ENCODE results near the gene GRB2.
A peak's percentile ranks its signal among the peaks of the same experiment; 100 is the strongest.
"Not testable (repeated sequence)": the region's sequence is repeated elsewhere in the genome, so short reads cannot be mapped to it uniquely, and the experiment has no call there.

GRB2 gene

GRCh38 chr17:75307957-75308731, 97.3 kb downstream of the GRB2 start:
- no peaks in the 10 kb centered on the region for H3K27me3 ChIP-seq (ENCODE audit: insufficient read depth, low read depth, severe bottlenecking)

GRCh38 chr17:75301502-75302206, 103.8 kb downstream of the GRB2 start:
- Histone ChIP-seq H3K9me3 (ENCODE audit: severe bottlenecking) (peaks cover 3% of the 10 kb centered on the region), H3K36me3 (no peaks in the 10 kb centered on the region), H3K27ac (no peak overlapping the region), H3K4me3 (ENCODE audit: low read depth, low read length) (no peak overlapping the region), H3K27me3 (ENCODE audit: insufficient read depth, low read depth, severe bottlenecking) (no peaks in the 10 kb centered on the region)
- TF ChIP-seq CTCF (IDR thresholded peaks at IDR 0.05; ENCODE audit: low read depth, low read length) = no peak
- no peak for DNase-seq

More at GRCh38 chr17:75307957-75308731, 97.3 kb downstream of the GRB2 start:
- Histone ChIP-seq H3K9me3 (ENCODE audit: severe bottlenecking) (no peaks in the 10 kb centered on the region), H3K36me3 (no peaks in the 10 kb centered on the region), H3K27ac (peak overlapping the region; percentile 22; the same call in 1 of the 2 replicates), H3K4me3 (ENCODE audit: low read depth, low read length) (no peak overlapping the region)
- TF ChIP-seq CTCF (IDR thresholded peaks at IDR 0.05; ENCODE audit: low read depth, low read length) = no peak
- DNase-seq = peak; percentile 62

GRCh38 chr17:75301049-75301448, 104.4 kb downstream of the GRB2 start:
- no peak overlapping the region for H3K27ac ChIP-seq
- H3K27me3 ChIP-seq (ENCODE audit: insufficient read depth, low read depth, severe bottlenecking) = no peaks in the 10 kb centered on the region
- no peak for TF ChIP-seq CTCF (IDR thresholded peaks at IDR 0.05; ENCODE audit: low read depth, low read length)
- no peak for DNase-seq
- H3K9me3 ChIP-seq (ENCODE audit: severe bottlenecking) = peaks cover 3% of the 10 kb centered on the region
- H3K4me3 ChIP-seq (ENCODE audit: low read depth, low read length) = no peak overlapping the region
- H3K36me3 ChIP-seq = no peaks in the 10 kb centered on the region

GRCh38 chr17:75300280-75300679, 105.2 kb downstream of the GRB2 start:
- no peak overlapping the region for H3K27ac ChIP-seq
- no peak overlapping the region for H3K4me3 ChIP-seq (ENCODE audit: low read depth, low read length)
- H3K36me3 ChIP-seq = no peaks in the 10 kb centered on the region
- DNase-seq = no peak
- no peaks in the 10 kb centered on the region for H3K27me3 ChIP-seq (ENCODE audit: insufficient read depth, low read depth, severe bottlenecking)
- TF ChIP-seq CTCF (IDR thresholded peaks at IDR 0.05; ENCODE audit: low read depth, low read length) = no peak
- H3K9me3 ChIP-seq (ENCODE audit: severe bottlenecking) = peaks cover 3% of the 10 kb centered on the region

GRCh38 chr17:75295201-75296158, 110.0 kb downstream of the GRB2 start:
- H3K27me3 ChIP-seq (ENCODE audit: insufficient read depth, low read depth, severe bottlenecking) = no peaks in the 10 kb centered on the region
- H3K9me3 ChIP-seq (ENCODE audit: severe bottlenecking) = no peaks in the 10 kb centered on the region
- no peak overlapping the region for H3K27ac ChIP-seq
- no peak for DNase-seq
- no peaks in the 10 kb centered on the region for H3K36me3 ChIP-seq
- no peak overlapping the region for H3K4me3 ChIP-seq (ENCODE audit: low read depth, low read length)
- TF ChIP-seq CTCF (IDR thresholded peaks at IDR 0.05; ENCODE audit: low read depth, low read length) = no peak

GRCh38 chr17:75292810-75293448, 112.5 kb downstream of the GRB2 start:
- not testable (repeated sequence) for H3K4me3 ChIP-seq (ENCODE audit: low read depth, low read length); H3K36me3 ChIP-seq; DNase-seq; H3K27me3 ChIP-seq (ENCODE audit: insufficient read depth, low read depth, severe bottlenecking); H3K9me3 ChIP-seq (ENCODE audit: severe bottlenecking); H3K27ac ChIP-seq
